ENCODE measurements around the gene AUTS2. TPM values are rescaled to one million over a fixed set of nuclear protein-coding genes. Genes with fewer than 3 reads are reported as not detected.

The AUTS2 gene
- total and polyA plus RNA-seq, 4 donors: 4.9 to 24.4 (median 7.0) TPM

DNA sequence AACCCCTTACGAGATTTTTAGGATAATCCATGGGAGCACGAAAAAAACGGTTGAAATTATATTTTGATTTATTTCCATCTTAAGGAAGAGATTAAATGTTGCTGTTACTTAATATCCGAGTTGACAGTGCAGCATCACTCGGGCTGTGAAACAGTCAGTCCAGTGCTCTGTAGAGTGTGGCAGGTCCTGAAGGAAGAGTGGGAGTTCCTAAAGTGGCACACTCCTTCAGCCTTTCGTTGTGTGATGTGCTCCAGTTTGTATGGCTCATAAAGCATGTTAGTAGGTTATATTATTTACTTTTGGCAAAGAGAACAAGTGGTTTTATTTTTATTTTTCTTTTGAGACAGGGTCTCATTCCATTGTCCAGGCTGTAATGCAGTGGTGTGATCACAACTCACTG lies 358.3 kb downstream of the AUTS2 start (continued):
- TF ChIP-seq CTCF (IDR thresholded peaks at IDR 0.05; ENCODE audit: low read depth, low read length, missing input control): no peak

- 88% methylated on average over 2 of the region's 2 CpGs for WGBS
- no peaks in the 10 kb centered on the region for H3K36me3 ChIP-seq (ENCODE audit: control insufficient read depth in 4 of 4, insufficient read depth in 3 of 4, low read depth in 1 of 4, low read length in 3 of 4)
- DNase-seq (ENCODE audit: low spot score): no peak
Measured at GRCh38 chr7:69957661-69958060, 359.4 kb downstream of the AUTS2 start.

DNA sequence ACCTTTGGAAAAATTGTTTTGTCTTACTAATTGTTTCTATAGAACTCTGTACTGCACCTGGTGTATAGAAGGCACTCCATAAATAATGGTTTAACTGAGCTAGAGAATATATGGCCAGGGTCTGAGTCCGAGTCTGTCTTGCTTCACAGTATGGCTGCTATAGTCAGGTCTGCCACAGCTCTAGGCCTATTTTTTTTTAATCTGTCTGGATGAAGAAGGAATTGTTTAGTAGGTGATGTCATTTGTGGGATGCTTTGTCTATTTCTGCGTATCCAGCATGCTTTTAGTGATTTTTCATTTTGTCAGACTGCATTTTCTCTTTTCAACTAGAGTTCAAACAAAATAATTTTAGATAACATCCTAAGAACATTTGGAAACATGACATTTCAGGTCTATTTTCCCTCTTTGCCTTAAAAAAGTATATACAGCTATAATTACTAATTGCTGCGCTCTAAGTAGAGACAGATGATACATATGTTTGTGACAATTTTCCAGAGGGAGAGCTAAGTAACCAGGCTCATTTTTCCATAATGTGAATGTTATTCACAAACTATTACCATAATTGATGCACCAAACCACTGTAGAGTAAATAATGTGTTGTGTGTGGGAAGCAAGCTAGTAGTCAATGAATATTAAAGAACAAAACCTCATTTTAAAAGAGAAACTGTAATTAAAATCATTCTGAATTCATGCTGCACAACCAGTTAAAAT lies 361.7 kb downstream of the AUTS2 start:
- no peak overlapping the region for H3K9ac ChIP-seq (ENCODE audit: low read depth in 1 of 2, low read length in 2 of 2)
- DNase-seq (ENCODE audit: low spot score): no peak
- no peaks in the 10 kb centered on the region for H3K36me3 ChIP-seq (ENCODE audit: control insufficient read depth in 4 of 4, insufficient read depth in 3 of 4, low read depth in 1 of 4, low read length in 3 of 4)
- H3K9me3 ChIP-seq (ENCODE audit: control insufficient read depth in 4 of 4, low read length in 3 of 4): no peaks in the 10 kb centered on the region
- no peaks in the 10 kb centered on the region for H3K27me3 ChIP-seq (ENCODE audit: control insufficient read depth in 4 of 4, insufficient read depth in 4 of 4, low read length in 3 of 4)
- 93% methylated on average over 3 of the region's 3 CpGs for WGBS
- TF ChIP-seq, protein P1, sequence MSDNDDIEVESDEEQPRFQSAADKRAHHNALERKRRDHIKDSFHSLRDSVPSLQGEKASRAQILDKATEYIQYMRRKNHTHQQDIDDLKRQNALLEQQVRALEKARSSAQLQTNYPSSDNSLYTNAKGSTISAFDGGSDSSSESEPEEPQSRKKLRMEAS (IDR thresholded peaks at IDR 0.05): no peak
- no peak for TF ChIP-seq HNF4G (IDR thresholded peaks at IDR 0.05)
- no peak for TF ChIP-seq CTCF (IDR thresholded peaks at IDR 0.05; ENCODE audit: low read depth, low read length, missing input control)
- TF ChIP-seq EGR1 (IDR thresholded peaks at IDR 0.05; ENCODE audit: low read depth in 2 of 2): no peak
- TF ChIP-seq NR2F2 (IDR thresholded peaks at IDR 0.05): no peak
- no peak for TF ChIP-seq RXRA (IDR thresholded peaks at IDR 0.05)
- TF ChIP-seq GABPA (IDR thresholded peaks at IDR 0.05 in 1 of 2, conservative IDR thresholded peaks at IDR 0.05 in 1 of 2): no peak
- TF ChIP-seq REST (IDR thresholded peaks at IDR 0.05): no peak
- TF ChIP-seq RAD21 (IDR thresholded peaks at IDR 0.05): no peak
- no peak for TF ChIP-seq FOXA1 (IDR thresholded peaks at IDR 0.05)
- no peak for TF ChIP-seq ATF3 (IDR thresholded peaks at IDR 0.05)
- TF ChIP-seq SP1 (IDR thresholded peaks at IDR 0.05): no peak
- no peak for TF ChIP-seq ZBTB33 (IDR thresholded peaks at IDR 0.05)
- no peak overlapping the region for H3K4me3 ChIP-seq (ENCODE audit: low read depth in 1 of 3, low read length in 3 of 3)
- no peak overlapping the region for H3K27ac ChIP-seq (ENCODE audit: low read depth in 1 of 2, low read length in 2 of 2)
- peaks cover 0 to 12% (median 7%) of the 10 kb centered on the region in 4 donors for H3K4me1 ChIP-seq (ENCODE audit: control insufficient read depth in 4 of 4, insufficient read depth in 4 of 4, low read length in 3 of 4)

More at GRCh38 chr7:69957661-69958060, 359.4 kb downstream of the AUTS2 start:
- TF ChIP-seq GABPA (IDR thresholded peaks at IDR 0.05 in 1 of 2, conservative IDR thresholded peaks at IDR 0.05 in 1 of 2) (no peak), HNF4A (conservative IDR thresholded peaks at IDR 0.05) (no peak)
- no peak overlapping the region for H3K4me3 ChIP-seq (ENCODE audit: low read depth in 1 of 3, low read length in 3 of 3)
- peaks cover 0 to 9% (median 5%) of the 10 kb centered on the region in 4 donors for H3K4me1 ChIP-seq (ENCODE audit: control insufficient read depth in 4 of 4, insufficient read depth in 4 of 4, low read length in 3 of 4)
- H3K9me3 ChIP-seq (ENCODE audit: control insufficient read depth in 4 of 4, low read length in 3 of 4): no peaks in the 10 kb centered on the region
- H3K9ac ChIP-seq (ENCODE audit: low read depth in 1 of 2, low read length in 2 of 2): no peak overlapping the region
- H3K27me3 ChIP-seq (ENCODE audit: control insufficient read depth in 4 of 4, insufficient read depth in 4 of 4, low read length in 3 of 4): no peaks in the 10 kb centered on the region
- no peak overlapping the region for H3K27ac ChIP-seq (ENCODE audit: low read depth in 1 of 2, low read length in 2 of 2)
